CD1c-positive myeloid dendritic cell (primary cell): ENCODE data around the gene CDH26.
A peak's percentile ranks its signal among the peaks of the same experiment; 100 is the strongest.

Experiments used
- DNase-seq: peaks from one replicate; pipeline ENCODE4 v3.0.0-alpha.2; 2016; ENCODE audit errors: extremely low spot score

CDH26 gene

GRCh38 chr20:59985164-59985563, 26.9 kb downstream of the CDH26 start:
- DNase-seq, result no peak

- no peak for DNase-seq
Measured at GRCh38 chr20:59985864-59986263, 27.6 kb downstream of the CDH26 start.

DNA sequence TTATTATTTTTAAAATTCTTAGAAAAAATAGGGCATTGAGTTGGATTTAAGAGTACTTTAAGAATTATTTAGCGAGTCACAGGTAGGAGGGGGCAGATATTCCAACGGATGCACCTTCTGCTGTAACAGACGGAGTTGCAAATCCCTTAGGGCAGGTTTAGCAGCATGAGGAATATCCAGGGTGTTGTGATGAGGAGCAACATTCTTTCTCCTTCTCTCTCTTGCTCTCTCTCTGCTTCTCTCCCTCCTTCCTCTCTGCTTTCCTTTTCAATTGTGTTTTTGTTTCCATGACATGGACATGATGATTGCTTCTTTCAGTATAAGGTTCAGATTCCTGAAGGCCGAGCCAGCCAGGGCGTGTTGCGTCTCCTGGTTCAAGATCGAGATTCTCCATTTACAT, 28.9 kb downstream of the CDH26 start:
- DNase-seq, result no peak

GRCh38 chr20:59988141-59988540, 29.9 kb downstream of the CDH26 start:
- no peak for DNase-seq

- DNase-seq, result no peak
Measured at GRCh38 chr20:59992526-59993084, 34.4 kb downstream of the CDH26 start.

DNA sequence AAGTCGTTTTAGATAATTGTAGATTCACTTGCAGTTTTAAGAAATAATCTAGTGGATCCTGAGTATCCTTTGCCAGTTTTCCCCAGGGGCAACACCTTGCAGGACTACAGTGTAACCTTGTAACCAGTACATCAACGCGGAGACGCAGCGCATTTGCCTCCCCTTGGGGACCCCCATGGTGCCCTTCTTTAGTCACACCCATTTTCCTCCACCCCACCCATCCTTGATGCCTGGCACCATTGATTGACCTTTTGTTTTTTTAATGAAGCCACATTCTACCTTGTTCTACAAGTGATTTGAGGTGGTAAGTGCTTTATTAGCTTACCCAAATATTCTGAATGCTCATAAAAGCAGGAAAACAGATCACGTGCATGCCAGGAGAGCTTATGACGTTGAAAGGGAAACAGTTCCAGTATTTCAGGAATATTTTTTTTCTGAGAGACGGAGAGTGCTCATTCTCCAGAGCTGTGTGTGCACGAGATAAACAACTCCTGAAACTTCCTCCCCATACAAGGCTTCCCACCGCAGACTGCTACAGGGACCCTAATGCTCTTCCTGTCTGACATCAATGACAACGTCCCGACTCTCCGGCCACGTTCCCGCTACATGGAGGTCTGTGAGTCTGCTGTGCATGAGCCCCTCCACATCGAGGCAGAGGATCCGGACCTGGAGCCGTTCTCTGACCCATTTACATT, 35.7 kb downstream of the CDH26 start:
- no peak for DNase-seq

DNA sequence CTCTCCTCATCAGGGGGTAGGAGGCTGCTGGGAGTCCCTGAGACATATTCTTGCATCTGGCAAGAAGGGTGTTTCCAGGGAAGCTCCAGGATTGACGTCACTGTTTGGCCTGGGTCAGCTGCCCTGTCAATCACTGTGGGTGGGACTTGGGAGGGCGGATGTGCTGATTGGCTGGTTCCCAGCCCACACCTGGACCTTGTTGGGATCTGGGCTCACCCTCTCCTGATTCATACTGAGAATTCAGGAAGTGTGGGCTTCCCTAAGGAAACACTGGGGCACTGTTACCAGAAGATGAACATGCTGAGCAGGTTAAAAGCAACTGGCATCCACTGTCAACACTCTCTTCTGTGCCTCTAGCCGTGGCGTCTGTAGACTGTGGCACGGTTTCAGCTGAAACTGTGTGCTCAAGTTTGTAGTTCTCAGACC, 36.5 kb downstream of the CDH26 start:
- peak; percentile 39 for DNase-seq

- no peak for DNase-seq
Measured at GRCh38 chr20:59996108-59996507, 37.9 kb downstream of the CDH26 start.

DNA sequence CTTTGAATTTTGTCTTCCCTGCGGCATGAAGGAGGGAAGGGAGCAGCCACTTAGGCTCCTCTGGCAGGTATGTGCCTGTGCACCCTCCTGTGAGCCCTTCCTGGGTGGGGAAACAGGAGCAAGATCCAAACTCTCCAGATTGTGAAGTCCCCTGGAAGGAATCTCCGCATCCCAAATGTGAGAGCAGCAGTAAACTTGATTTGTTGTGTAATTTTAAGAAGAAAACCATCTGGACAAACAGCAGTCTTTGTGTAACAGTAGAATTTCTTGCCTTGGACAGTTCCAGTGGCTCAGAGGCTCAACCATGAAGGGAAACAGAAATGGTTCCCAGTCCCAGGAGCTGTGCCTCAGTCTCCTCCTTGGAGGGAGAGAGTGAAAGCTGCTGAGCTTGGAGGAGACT, 39.7 kb downstream of the CDH26 start:
- DNase-seq, result no peak

DNA sequence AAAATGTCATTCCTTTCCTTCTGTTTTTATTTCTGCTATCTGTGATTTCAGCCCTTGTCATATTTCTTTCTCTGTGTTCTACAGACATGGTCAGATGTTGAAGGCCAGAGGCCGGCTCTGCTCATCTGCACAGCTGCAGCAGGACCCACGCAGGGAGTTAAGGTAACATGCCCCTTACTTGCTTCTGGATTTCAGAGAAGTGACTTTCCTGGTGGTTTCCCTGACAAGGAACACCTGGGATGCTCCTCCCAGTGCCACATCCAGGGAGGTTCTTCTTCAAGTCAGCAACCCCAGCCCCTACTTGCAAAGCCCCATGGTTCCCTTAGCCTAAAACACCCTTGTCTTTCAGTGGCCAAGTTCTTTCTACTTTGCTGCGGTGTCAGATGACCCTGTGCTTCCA, 41.3 kb downstream of the CDH26 start:
- no peak for DNase-seq

- no peak for DNase-seq
Measured at GRCh38 chr20:60000271-60001042, 42.2 kb downstream of the CDH26 start.

GRCh38 chr20:60001108-60001507, 42.9 kb downstream of the CDH26 start:
- DNase-seq, result no peak

DNA sequence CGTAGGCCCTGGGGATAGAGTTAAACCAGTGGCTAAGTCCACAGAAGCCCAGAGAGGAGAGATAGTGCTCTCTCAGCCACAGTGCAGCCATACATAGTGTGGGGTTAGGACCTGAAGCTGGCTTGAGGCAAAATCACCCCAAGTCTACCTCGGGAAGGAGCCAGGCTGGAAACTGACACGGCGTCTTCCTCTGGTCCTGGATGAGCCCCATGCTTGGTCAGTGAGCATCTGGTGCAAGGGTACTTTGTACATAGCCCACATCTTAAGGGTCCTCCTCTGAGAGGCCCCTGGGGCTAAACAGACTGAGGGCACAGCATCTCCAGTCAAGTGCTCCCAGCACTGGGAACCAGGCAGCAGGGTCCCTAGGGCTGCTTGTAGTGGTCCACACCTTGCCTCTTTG, 45.6 kb downstream of the CDH26 start:
- no peak for DNase-seq

DNA sequence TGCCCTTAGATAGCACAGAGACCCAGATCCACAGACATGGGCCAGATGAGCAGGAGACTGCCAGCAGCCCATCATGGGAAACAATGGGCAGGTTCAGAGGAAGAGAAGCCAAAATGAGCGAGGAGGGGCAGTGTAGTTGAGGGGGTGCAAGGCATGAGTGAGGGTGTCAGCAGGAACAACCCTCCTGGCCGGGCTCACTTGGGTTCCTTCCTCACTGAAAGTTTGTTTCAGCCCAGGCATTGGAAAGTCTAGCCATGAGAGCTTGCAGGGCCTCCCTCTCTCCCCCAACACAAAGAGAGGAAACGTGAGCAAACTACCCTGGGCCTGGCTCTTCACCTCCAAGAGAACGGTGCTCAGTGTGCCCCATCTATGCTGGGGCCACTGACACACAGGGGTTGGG, 48.0 kb downstream of the CDH26 start:
- no peak for DNase-seq

DNA sequence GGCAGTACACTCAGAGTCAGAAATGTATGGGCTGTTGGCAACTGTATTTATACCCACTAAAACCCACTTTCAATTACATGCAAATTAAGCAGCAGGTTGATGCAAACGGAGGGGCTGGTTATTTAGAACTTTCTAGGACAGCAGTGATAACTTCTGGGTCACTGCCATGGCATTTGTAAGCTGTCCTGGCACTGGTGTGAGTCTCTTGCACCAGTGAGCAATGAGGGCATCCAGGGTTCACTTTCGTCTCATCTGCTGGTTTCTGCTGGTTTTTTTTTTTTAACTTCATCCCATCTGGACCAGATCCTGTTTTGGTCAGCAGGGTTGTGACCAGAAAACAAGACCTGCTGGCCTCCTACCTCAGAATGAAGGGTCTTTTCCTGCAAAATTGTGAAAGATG, 49.2 kb downstream of the CDH26 start:
- DNase-seq, result no peak

- DNase-seq, result peak; percentile 41
Measured at GRCh38 chr20:60008130-60008808, 50.0 kb downstream of the CDH26 start.

DNA sequence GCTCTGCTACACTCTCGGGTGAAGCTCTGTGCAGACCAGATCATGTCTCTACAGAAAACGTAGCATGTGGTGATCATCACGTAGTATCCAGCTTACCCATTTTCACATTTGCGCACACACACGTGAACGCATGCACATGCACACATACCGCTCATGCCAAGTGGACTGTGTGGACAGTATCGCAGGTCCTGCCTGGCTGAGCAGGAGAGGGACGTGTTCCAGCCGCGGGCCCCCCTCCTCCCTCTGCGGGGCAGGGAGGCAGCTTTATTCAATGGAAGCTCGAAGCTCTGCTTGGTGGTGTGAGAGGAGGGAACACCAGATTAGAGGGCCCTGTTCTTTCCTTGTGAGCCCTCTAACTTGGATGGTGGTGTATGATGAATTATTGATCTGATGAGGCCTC, 51.1 kb downstream of the CDH26 start:
- no peak for DNase-seq

GRCh38 chr20:60009826-60010616, 51.8 kb downstream of the CDH26 start:
- DNase-seq, result no peak

DNA sequence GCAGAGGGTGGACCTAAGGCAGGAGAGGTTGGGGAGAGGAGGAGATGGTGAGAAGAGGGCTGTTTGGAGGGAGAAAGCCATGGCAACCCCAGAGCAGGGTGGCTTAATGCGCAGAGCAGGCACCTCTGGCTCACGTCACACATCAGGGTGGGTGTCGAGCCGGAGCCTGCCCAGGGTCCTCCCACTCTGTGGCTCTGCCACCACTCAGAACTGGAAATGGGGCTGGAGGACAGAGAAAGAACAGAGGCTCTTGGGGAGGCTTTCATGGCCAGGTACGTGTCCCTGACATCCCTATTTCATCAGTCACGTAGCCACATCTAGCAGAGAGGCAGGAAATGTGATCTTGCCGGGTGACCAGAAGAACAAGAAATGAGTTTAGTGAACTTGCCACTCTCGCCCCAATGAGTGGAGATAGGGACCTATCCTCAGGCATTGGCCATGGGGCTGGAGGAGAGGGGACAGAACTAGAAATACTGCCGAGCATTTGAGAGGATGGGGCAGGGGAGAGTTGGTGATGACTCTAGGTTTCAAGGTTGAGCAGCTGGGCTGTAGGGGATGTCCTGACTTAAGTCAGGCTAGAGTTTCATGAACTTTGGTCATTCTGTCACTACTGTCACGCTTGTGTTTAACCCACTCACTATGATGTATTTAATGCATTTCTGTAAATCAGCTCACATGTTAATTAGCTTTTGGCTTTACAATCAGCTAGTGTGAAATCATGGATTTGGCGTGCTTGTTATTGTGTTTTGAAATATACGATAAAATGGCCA, 52.7 kb downstream of the CDH26 start:
- DNase-seq, result no peak

GRCh38 chr20:60011512-60012507, 53.6 kb downstream of the CDH26 start:
- DNase-seq, result no peak
